K562 (cell line): ENCODE data around the gene DDR1. TPM values are rescaled to one million over a fixed set of nuclear protein-coding genes. Genes with fewer than 3 reads are reported as not detected.

Experiments used
- ATAC-seq: fragments of 200-7000 bp; cut with Tn5 transposase; 3 replicates; pipeline ENCODE4 v1.9.1; 2020; ENCODE audit warnings: moderate library complexity
- BruUV-seq: library from RNA; stranded (reverse); fragments of 400-500 nt; replicated peaks from 2 replicates; lab custom pipeline; 2021; lab: Mats Ljungman, UMichigan
- CTCF ChIA-PET: fragments of 300-600 bp; formaldehyde crosslinking; extraction: SDS; loops from one replicate; lab custom pipeline; 2021; ENCODE audit warnings: low intra/inter-chr PET ratio; lab: Yijun Ruan, JAX
- POLR2A ChIA-PET: fragments of 300-600, 350-650 bp; sonication (Branson Sonifier 250); formaldehyde crosslinking; extraction: SDS; loops from one replicate; lab custom pipeline; 2021; ENCODE audit warnings: antibody characterized with exemption, inconsistent platforms; lab: Yijun Ruan, JAX
- DNase-seq, 4 experiments: peaks; one replicate each; pipeline versions ENCODE4 v3.0.0 to v3.0.0-alpha.2; 2011 to 2018; ENCODE audit warnings: low spot score in 3 of 4, mixed read lengths in 3 of 4; ENCODE audit errors: extremely low read depth in 1 of 4
- FAIRE-seq: peaks from 2 replicates; lab custom pipeline; 2011; peaks lifted over from hg19 to GRCh38; lab: Jason Lieb, UNC
- H2AFZ ChIP-seq: 2 replicates; pipeline ENCODE4 v1.6.0; 2011; ENCODE audit warnings: low read depth, low read length, control low read depth, inconsistent platforms
- H3K27ac ChIP-seq: fragments of 200-600 bp; 3 replicates; pipeline ENCODE4 v1.8.0; 2011; ENCODE audit warnings: low read depth, mild to moderate bottlenecking, control low read depth, inconsistent platforms, low read length, moderate library complexity, mixed read lengths; ENCODE audit errors: extremely low read depth
- H3K27me3 ChIP-seq, 2 experiments: fragments of 300-600 bp in 1 of 2; 2 replicates in 1 of 2; 3 replicates in 1 of 2; pipeline versions ENCODE4 v1.6.0 to v1.8.0; 2011; ENCODE audit warnings: inconsistent platforms in 2 of 2, low read length in 2 of 2, mild to moderate bottlenecking in 1 of 2, mixed read lengths in 1 of 2, moderate library complexity in 1 of 2; ENCODE audit not compliant: control insufficient read depth in 2 of 2, insufficient read depth in 2 of 2
- H3K36me3 ChIP-seq: fragments of 300-600 bp; 3 replicates; pipeline ENCODE4 v1.8.0; 2011; ENCODE audit warnings: mild to moderate bottlenecking, low read length, inconsistent platforms; ENCODE audit not compliant: control insufficient read depth, insufficient read depth
- H3K4me1 ChIP-seq, 2 experiments: fragments of 200-600 bp in 1 of 2; replicated peaks in 1 of 2; 2 replicates in 1 of 2; 3 replicates in 1 of 2; pipeline versions ENCODE4 v1.5.1 to v1.8.0; 2011; ENCODE audit warnings: inconsistent platforms in 2 of 2, low read length in 2 of 2, mild to moderate bottlenecking in 1 of 2, mixed read lengths in 1 of 2, moderate library complexity in 1 of 2; ENCODE audit not compliant: control insufficient read depth in 2 of 2, insufficient read depth in 2 of 2
- H3K4me2 ChIP-seq: 2 replicates; pipeline ENCODE4 v1.6.1; 2011; ENCODE audit warnings: low read length, control low read depth, inconsistent platforms, mixed read lengths; ENCODE audit not compliant: insufficient read depth
- H3K4me3 ChIP-seq: fragments of 200-600 bp; sonication (generic), shearing (Covaris generic); 2 replicates; pipeline ENCODE4 v1.5.1; 2016; ENCODE audit warnings: control low read depth, inconsistent platforms
- H3K79me2 ChIP-seq: fragments of 200-600 bp; 3 replicates; pipeline ENCODE4 v1.8.0; 2011; ENCODE audit warnings: low read length, inconsistent platforms; ENCODE audit not compliant: control insufficient read depth, insufficient read depth
- H3K9ac ChIP-seq, 2 experiments: 2 replicates each; pipeline versions ENCODE4 v1.6.0 to v1.6.1; 2011; ENCODE audit warnings: low read depth in 2 of 2, low read length in 2 of 2, control low read depth in 1 of 2, inconsistent platforms in 1 of 2, mild to moderate bottlenecking in 1 of 2, mixed read lengths in 1 of 2; ENCODE audit not compliant: insufficient read depth in 1 of 2
- H3K9me1 ChIP-seq: one replicate; pipeline ENCODE4 v1.6.0; 2011; ENCODE audit warnings: inconsistent platforms, mild to moderate bottlenecking, low read length, moderate library complexity; ENCODE audit not compliant: control insufficient read depth, insufficient read depth
- H3K9me3 ChIP-seq: replicated peaks from 2 replicates; pipeline ENCODE4 v1.5.1; 2011; ENCODE audit warnings: low read depth, low read length, inconsistent platforms; ENCODE audit not compliant: control insufficient read depth, insufficient read depth
- H4K20me1 ChIP-seq: replicated peaks from 2 replicates; pipeline ENCODE4 v1.6.1; 2011; ENCODE audit warnings: low read length, inconsistent platforms, mixed read lengths; ENCODE audit not compliant: control insufficient read depth, insufficient read depth
- ZBTB11 ChIP-seq, 3 experiments: fragments of 200-800 bp in 1 of 3; fragments of 250-450 bp in 1 of 3; fragments of 450-650 bp in 1 of 3; sonication (Bioruptor Pico) in 1 of 3; sonication (Bioruptor generic) in 1 of 3; formaldehyde crosslinking in 1 of 3; IDR thresholded peaks; 2 replicates each; pipeline versions ENCODE4 v1.6.1 to v1.8.0; 2016 to 2022; ENCODE audit warnings: mild to moderate bottlenecking in 2 of 3, missing genetic modification characterization in 2 of 3, missing compliant biosample characterization in 1 of 3, moderate library complexity in 1 of 3
- ZNF277 ChIP-seq: fragments of 250-450 bp; sonication (Bioruptor Pico); IDR thresholded peaks from 2 replicates; pipeline ENCODE4 v1.8.0; 2022; ENCODE audit warnings: inconsistent platforms, mild to moderate bottlenecking, moderate library complexity, borderline replicate concordance
- ZNF511 ChIP-seq: sonication (generic); formaldehyde crosslinking; IDR thresholded peaks from 2 replicates; pipeline ENCODE4 v1.8.0; 2022; ENCODE audit warnings: mild to moderate bottlenecking, missing genetic modification reagents
- WGBS: fragments of 100-300 bp; shearing (Covaris generic); methylation state at CpG from one replicate; pipeline ENCODE4 v1.1.6; 2016; ENCODE audit warnings: low coverage, mixed read lengths; ENCODE audit not compliant: insufficient coverage; ENCODE audit errors: missing lambda C conversion rate; 5-methylcytosine and 5-hydroxymethylcytosine counted together
- in situ Hi-C: fragments of 300-500 bp; cut with MboI; formaldehyde crosslinking; loops from 4 replicates; pipeline ENCODE4 v1.15.0; 2018; ENCODE audit warnings: inconsistent platforms, mixed read lengths
- intact Hi-C: fragments of 100-400 bp; cut with micrococcal nuclease; formaldehyde crosslinking; loops from 2 replicates; pipeline ENCODE4 v1.14.2; 2022
- polyA plus RNA-seq, 8 experiments: library from polyadenylated mRNA; depleted of rRNA in 4 of 8; stranded (reverse) in 5 of 8; unstranded in 3 of 8; fragments of >200 nt; fragmentation: Nextera tagmentation in 2 of 8; fragmentation: Illumina TruSeq in 1 of 8; extraction: Ambion mirVana in 2 of 8; extraction: Trizol in 1 of 8; gene quantifications; 2 replicates each; pipeline versions ENCODE4 v1.2.1 to v1.2.3, GENCODE V29; 2011 to 2014; ENCODE audit warnings: inconsistent platforms in 1 of 8, missing spikeins in 1 of 8
- total RNA-seq, 7 experiments: library from RNA; depleted of rRNA in 6 of 7; stranded (reverse); fragments of >200 nt in 6 of 7; fragmentation: Illumina TruSeq in 2 of 7; extraction: Trizol in 2 of 7; gene quantifications; 2 replicates each; pipeline versions ENCODE4 v1.2.1 to v1.2.3, GENCODE V29; 2011 to 2021; ENCODE audit warnings: low replicate concordance in 1 of 7

Gene DDR1
- total and polyA plus RNA-seq, 9 of the 15 experiments (the other 6 are each of a cell fraction or from before 2014, with no cell fraction given), result 1.4 to 44.6 (median 12.2) TPM

DNA sequence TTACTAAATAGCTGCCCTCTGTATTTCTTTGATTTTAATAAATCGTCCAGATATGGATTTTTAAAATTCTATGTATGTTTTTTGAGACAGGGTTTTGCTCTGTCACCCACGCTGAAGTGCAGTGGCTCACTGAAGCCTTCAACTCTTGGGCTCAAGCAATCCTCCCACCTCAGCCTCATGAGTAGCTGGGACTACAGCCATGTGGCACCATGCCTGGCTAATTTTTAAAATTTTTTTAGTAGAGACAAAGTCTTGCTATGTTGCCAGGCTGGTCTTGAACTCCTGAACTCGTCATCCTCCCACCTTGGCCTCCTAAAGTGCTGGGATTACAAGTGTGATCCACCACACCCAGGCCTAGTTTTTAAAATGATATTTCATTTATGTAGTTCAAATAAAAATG is 47.4 kb upstream of the DDR1 start:
- Histone ChIP-seq H3K4me3 (no peak overlapping the region), H3K27me3 (no peaks in the 10 kb centered on the region), H3K9me1 (no peaks in the 10 kb centered on the region), H3K79me2 (no peaks in the 10 kb centered on the region), H3K9ac (no peak overlapping the region), H3K36me3 (no peaks in the 10 kb centered on the region), H3K27ac (no peak overlapping the region), H2AFZ (no peak overlapping the region), H3K4me1 (peaks cover 28 to 29% of the 10 kb centered on the region in 2 experiments; a peak in 4 of 5 replicates), H4K20me1 (no peaks in the 10 kb centered on the region), H3K4me2 (no peak overlapping the region), H3K9me3 (no peaks in the 10 kb centered on the region)
- FAIRE-seq (no peak), DNase-seq (no peak), ATAC-seq (no peak)
- intact Hi-C loops, result no loop called here
- in situ Hi-C loops, result loop anchor here (5.0 kb wide), 1 partner anchor 35 kb away; no protein-coding TSS in a partner anchor
- TF ChIP-seq ZNF277 (no peak), ZBTB11 (CRISPR knock-in tag; IDR thresholded peaks at IDR 0.05) (no peak), ZNF511 (CRISPR knock-in tag) (no peak)
- 44% methylated on average over 3 of the region's 3 CpGs for WGBS
- no TSS peak for BruUV-seq
- ChIA-PET POLR2A (interaction anchor here (1.2 kb wide), 1 partner anchor 36 kb away, joined by 5 read pairs; no protein-coding TSS in a partner anchor), CTCF (no interaction called here)
